Neutrophil (primary cell): ENCODE measurements around the gene CNTN5.
"Not testable (repeated sequence)": the region's sequence is repeated elsewhere in the genome, so short reads cannot be mapped to it uniquely, and the experiment has no call there.

Experiments
- H3K27ac ChIP-seq: fragments of 200-600 bp; sonication (generic); 2 replicates; pipeline ENCODE4 v1.5.1; 2016; ENCODE audit warnings: mild to moderate bottlenecking, moderate library complexity
- H3K27me3 ChIP-seq: fragments of 200-600 bp; sonication (generic); 2 replicates; pipeline ENCODE4 v1.6.0; 2016; ENCODE audit warnings: mild to moderate bottlenecking
- H3K36me3 ChIP-seq: fragments of 200-600 bp; sonication (generic); 2 replicates; pipeline ENCODE4 v1.5.1; 2017
- H3K4me1 ChIP-seq, 2 experiments: fragments of 200-600 bp in 1 of 2; sonication (generic) in 1 of 2; 1 replicate in 1 of 2; 2 replicates in 1 of 2; pipeline versions ENCODE4 v1.5.1 to v1.6.1; 2013 to 2016; ENCODE audit warnings: low read depth in 1 of 2, low read length in 1 of 2, mild to moderate bottlenecking in 1 of 2, moderate library complexity in 1 of 2; ENCODE audit not compliant: control insufficient read depth in 1 of 2, insufficient read depth in 1 of 2
- H3K4me3 ChIP-seq, 2 experiments: fragments of 200-600 bp in 1 of 2; sonication (generic) in 1 of 2; 1 replicate in 1 of 2; 2 replicates in 1 of 2; pipeline ENCODE4 v1.5.1; 2013 to 2016; ENCODE audit warnings: low read depth in 1 of 2, low read length in 1 of 2, mild to moderate bottlenecking in 1 of 2, moderate library complexity in 1 of 2
- H3K9me3 ChIP-seq: fragments of 200-600 bp; sonication (generic); 2 replicates; pipeline ENCODE4 v1.5.1; 2016
- CTCF ChIP-seq: fragments of 200-600 bp; sonication (generic); IDR thresholded peaks from 2 replicates; pipeline ENCODE4 v1.5.1; 2016; ENCODE audit warnings: antibody characterized with exemption

CNTN5 gene

GRCh38 chr11:100240025-100240539 is 1219.3 kb downstream of the CNTN5 start:
- H3K27ac ChIP-seq: no peak overlapping the region
- no peak overlapping the region for H3K4me3 ChIP-seq
- H3K9me3 ChIP-seq: no peaks in the 10 kb centered on the region
- H3K36me3 ChIP-seq: no peaks in the 10 kb centered on the region
- no peak for TF ChIP-seq CTCF
- no peaks in the 10 kb centered on the region for H3K27me3 ChIP-seq
- H3K4me1 ChIP-seq: no peaks in the 10 kb centered on the region

GRCh38 chr11:100247704-100248103 is 1227.0 kb downstream of the CNTN5 start:
- H3K36me3 ChIP-seq: no peaks in the 10 kb centered on the region
- TF ChIP-seq CTCF: no peak
- no peaks in the 10 kb centered on the region for H3K4me1 ChIP-seq
- no peak overlapping the region for H3K27ac ChIP-seq
- H3K9me3 ChIP-seq: no peaks in the 10 kb centered on the region
- no peak overlapping the region for H3K4me3 ChIP-seq
- H3K27me3 ChIP-seq: no peaks in the 10 kb centered on the region

GRCh38 chr11:100257238-100257803 is 1236.6 kb downstream of the CNTN5 start:
- H3K9me3 ChIP-seq, H3K36me3 ChIP-seq, H3K4me3 ChIP-seq, H3K27ac ChIP-seq, H3K4me1 ChIP-seq, H3K27me3 ChIP-seq: not testable (repeated sequence)

GRCh38 chr11:100269516-100269915 is 1248.8 kb downstream of the CNTN5 start:
- Histone ChIP-seq H3K36me3 (no peaks in the 10 kb centered on the region), H3K9me3 (no peaks in the 10 kb centered on the region), H3K27me3 (no peaks in the 10 kb centered on the region), H3K4me1 (no peaks in the 10 kb centered on the region), H3K4me3 (no peak overlapping the region), H3K27ac (no peak overlapping the region)
- TF ChIP-seq CTCF: no peak

- Histone ChIP-seq H3K36me3 (no peaks in the 10 kb centered on the region), H3K4me1 (no peaks in the 10 kb centered on the region), H3K27ac (no peak overlapping the region), H3K9me3 (no peaks in the 10 kb centered on the region), H3K27me3 (no peaks in the 10 kb centered on the region), H3K4me3 (no peak overlapping the region)
- no peak for TF ChIP-seq CTCF
Measured at GRCh38 chr11:100273066-100273815, 1252.5 kb downstream of the CNTN5 start.

GRCh38 chr11:100274466-100274865 is 1253.7 kb downstream of the CNTN5 start:
- not testable (repeated sequence) for H3K27me3 ChIP-seq, H3K4me3 ChIP-seq, H3K9me3 ChIP-seq, H3K4me1 ChIP-seq, H3K27ac ChIP-seq, H3K36me3 ChIP-seq
